Prostate gland (tissue), 2 donors: Measurements from ENCODE around the gene CREB3. TPM values are rescaled to one million over a fixed set of nuclear protein-coding genes. Genes with fewer than 3 reads are reported as not detected.

Experiments
- DNase-seq: peaks from one replicate; pipeline ENCODE4 v3.0.0-alpha.2; 2019; ENCODE audit warnings: low spot score
- H3K27ac ChIP-seq, 2 donors: fragments of 200-600 bp; sonication (generic); 2 replicates each; pipeline ENCODE4 v1.5.1; 2017 to 2019
- H3K27me3 ChIP-seq: fragments of 200-600 bp; sonication (generic); replicated peaks from 2 replicates; pipeline ENCODE4 v1.5.1; 2019; ENCODE audit not compliant: insufficient read depth
- H3K36me3 ChIP-seq, 2 donors: fragments of 200-600 bp; sonication (generic); 1 replicate in 1 of 2; 2 replicates in 1 of 2; pipeline versions ENCODE4 v1.5.1 to v1.8.1; 2017 to 2019
- H3K4me1 ChIP-seq: fragments of 200-600 bp; sonication (generic); replicated peaks from 2 replicates; pipeline ENCODE4 v1.5.1; 2019
- H3K4me3 ChIP-seq, 2 donors: fragments of 200-600 bp; sonication (generic); 2 replicates each; pipeline ENCODE4 v1.5.1; 2017 to 2019
- H3K9me3 ChIP-seq: fragments of 200-600 bp; sonication (generic); 2 replicates; pipeline ENCODE4 v1.5.1; 2017
- CTCF ChIP-seq, 4 experiments: fragments of 200-600 bp in 2 of 4; fragments of 450-650 bp in 2 of 4; sonication (generic) in 2 of 4; IDR thresholded peaks; 1 replicate in 3 of 4; 2 replicates in 1 of 4; pipeline ENCODE4 v1.5.1; 2016 to 2019; ENCODE audit warnings: antibody characterized with exemption in 4 of 4, mild to moderate bottlenecking in 2 of 4, moderate library complexity in 2 of 4
- POLR2A ChIP-seq: fragments of 450-650 bp; IDR thresholded peaks from one replicate; pipeline ENCODE4 v1.6.1; 2016; ENCODE audit warnings: antibody characterized with exemption, mild to moderate bottlenecking
- POLR2AphosphoS5 ChIP-seq: sonication (generic); formaldehyde crosslinking; IDR thresholded peaks from one replicate; pipeline ENCODE4 v1.6.1; 2017; ENCODE audit warnings: antibody characterized with exemption
- WGBS: methylation state at CpG from one replicate; pipeline ENCODE4 v1.1.5; 2018; 5-methylcytosine and 5-hydroxymethylcytosine counted together
- intact Hi-C: fragments of 100-400 bp; cut with DNase I; formaldehyde crosslinking; loops from one replicate; pipeline ENCODE4 v1.14.2; 2022
- microRNA-seq: library from miRNA; unstranded; fragments of <30 nt; microRNA quantifications from one replicate; pipeline ENCODE4, GENCODE V29; 2016
- small RNA-seq, 2 donors: library from RNA; depleted of rRNA; stranded (forward); fragments of <200 nt; gene quantifications; one replicate each; pipeline ENCODE3, GENCODE V24; 2016
- total RNA-seq, 2 donors: library from RNA; depleted of rRNA; stranded (reverse); fragments of >200 nt; gene quantifications; one replicate each; pipeline ENCODE4 v1.1.0, GENCODE V29; 2016

CREB3 gene
- total RNA-seq, 2 donors from 2014 or later = 60.9 to 120 TPM

- Histone ChIP-seq H3K4me3 (no peak overlapping the region), H3K9me3 (no peaks in the 10 kb centered on the region), H3K4me1 (no peaks in the 10 kb centered on the region), H3K27me3 (no peaks in the 10 kb centered on the region), H3K36me3 (no peaks in the 10 kb centered on the region), H3K27ac (no peak overlapping the region)
- no peak for DNase-seq
- TF ChIP-seq POLR2AphosphoS5 = no peak
- 78% methylated on average over 3 of the region's 3 CpGs for WGBS
- intact Hi-C loops = no loop called here
These were observed 46.0 kb downstream of the CREB3 start for GRCh38 chr9:35778496-35778895.

GRCh38 chr9:35781066-35781465, 48.6 kb downstream of the CREB3 start:
- Histone ChIP-seq H3K36me3 (no peaks in the 10 kb centered on the region), H3K4me3 (no peak overlapping the region), H3K27me3 (no peaks in the 10 kb centered on the region), H3K4me1 (no peaks in the 10 kb centered on the region), H3K27ac (no peak overlapping the region), H3K9me3 (no peaks in the 10 kb centered on the region)
- WGBS = 85% methylated on average over 2 of the region's 2 CpGs
- intact Hi-C loops = no loop called here
- TF ChIP-seq POLR2AphosphoS5 (no peak), CTCF (IDR thresholded peaks at IDR 0.05) (no peak), POLR2A (no peak)
- no peak for DNase-seq

- no peak for DNase-seq
- Histone ChIP-seq H3K4me1 (no peaks in the 10 kb centered on the region), H3K27ac (no peak overlapping the region)
These were observed 51.0 kb downstream of the CREB3 start for GRCh38 chr9:35783418-35783817.

More at GRCh38 chr9:35783418-35783817, 51.0 kb downstream of the CREB3 start:
- intact Hi-C loops = no loop called here
- Histone ChIP-seq H3K4me3 (no peak overlapping the region), H3K36me3 (no peaks in the 10 kb centered on the region), H3K27me3 (no peaks in the 10 kb centered on the region), H3K9me3 (no peaks in the 10 kb centered on the region)
- no peak for TF ChIP-seq POLR2A
- no peak for TF ChIP-seq CTCF (IDR thresholded peaks at IDR 0.05)
- TF ChIP-seq POLR2AphosphoS5 = no peak

Small RNA genes lying within 50 kb of the gene (microRNA-seq; reads per million reads assigned to microRNA genes)
- 0.75 reads per million for gene MIR6852
- gene MIR6853 = 0.59 reads per million

Small RNA genes lying within 50 kb of the gene (small RNA-seq; reads per million reads assigned to genes)
- 0 to 0.37 reads per million in 2 donors for gene MIR6853

Other genes starting within 250 kb of the CREB3 start
- 10 to 100 TPM; 13.6 to 33.1 TPM for gene RUSC2, start 242.6 kb upstream of the CREB3 start, total RNA-seq
- gene TESK1, start 127.4 kb upstream of the CREB3 start, total RNA-seq = 10 to 100 TPM; 40.2 to 67.3 TPM
- gene CD72, start 114.3 kb upstream of the CREB3 start, total RNA-seq = 1 to 10 TPM; 3.0 to 3.2 TPM
- under 1 TPM; 0.18 to 0.68 TPM for gene SIT1, start 81.7 kb upstream of the CREB3 start, total RNA-seq
- gene RMRP, start 74.6 kb upstream of the CREB3 start, total RNA-seq = over 10,000 TPM in 1 of 2 donors, 1,000 to 10,000 TPM in 1; 1,879 to 13,864 TPM
- 10 to 100 TPM; 22.8 to 26.2 TPM for gene CCDC107, start 74.4 kb upstream of the CREB3 start, total RNA-seq
- gene ARHGEF39, start 67.5 kb upstream of the CREB3 start, total RNA-seq = 1 to 10 TPM; 1.1 to 1.8 TPM
- gene CA9, start 58.7 kb upstream of the CREB3 start, total RNA-seq = not detected
- gene TPM2, start 42.7 kb upstream of the CREB3 start, total RNA-seq = 1,000 to 10,000 TPM; 1,037 to 1,042 TPM
- gene TLN1, start 471 bp upstream of the CREB3 start, total RNA-seq = 100 to 1,000 TPM; 167 to 315 TPM
- gene GBA2, start 16.6 kb downstream of the CREB3 start, total RNA-seq = 10 to 100 TPM; 48.5 to 55.4 TPM
- 10 to 100 TPM; 19.4 to 30.3 TPM for gene RGP1, start 16.6 kb downstream of the CREB3 start, total RNA-seq
- not detected for gene MSMP, start 21.6 kb downstream of the CREB3 start, total RNA-seq
- gene NPR2, start 58.9 kb downstream of the CREB3 start, total RNA-seq = 10 to 100 TPM; 17.3 to 33.2 TPM
- 1 to 10 TPM in 1 of 2 donors, under 1 TPM in 1; 0.68 to 9.2 TPM for gene SPAG8, start 79.6 kb downstream of the CREB3 start, total RNA-seq
- gene HINT2, start 82.4 kb downstream of the CREB3 start, total RNA-seq = 10 to 100 TPM; 38.6 to 39.7 TPM
- gene FAM221B, start 96.1 kb downstream of the CREB3 start, total RNA-seq = 1 to 10 TPM in 1 of 2 donors, under 1 TPM in 1; 0.46 to 5.1 TPM
- 10 to 100 TPM; 15.8 to 25.9 TPM for gene TMEM8B, start 96.6 kb downstream of the CREB3 start, total RNA-seq
- not detected for gene OR13J1, start 137.7 kb downstream of the CREB3 start, total RNA-seq
- gene HRCT1, start 173.5 kb downstream of the CREB3 start, total RNA-seq = 1 to 10 TPM; 1.3 to 1.5 TPM
- 10 to 100 TPM in 1 of 2 donors, under 1 TPM in 1; 0.64 to 31.4 TPM for gene SPAAR, start 176.8 kb downstream of the CREB3 start, total RNA-seq
- not detected for gene OR2S2, start 225.5 kb downstream of the CREB3 start, total RNA-seq